ENCODE measurements around the gene TMPRSS11E.

DNA sequence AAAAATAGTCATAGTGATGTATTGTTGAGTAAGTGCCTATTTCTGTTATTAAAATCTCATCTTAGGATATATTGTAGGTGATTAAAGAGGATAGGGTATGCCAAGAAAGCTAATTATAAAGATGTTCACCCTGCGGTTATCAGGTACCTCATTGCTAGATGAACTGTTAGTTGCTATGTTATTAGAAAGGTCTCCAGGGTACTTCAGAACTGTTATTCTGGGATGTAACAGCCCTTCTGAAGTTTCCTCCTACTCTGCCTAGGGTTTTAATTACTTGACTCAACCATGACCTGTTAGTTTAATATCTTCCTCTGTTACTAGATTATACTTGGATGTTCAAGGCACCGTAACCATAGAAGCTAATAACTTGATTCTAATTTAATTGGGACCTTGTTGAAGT is 15.4 kb downstream of the TMPRSS11E start:
- TF ChIP-seq SUZ12 (IDR thresholded peaks at IDR 0.05): no peak
- no peak for TF ChIP-seq FOXM1 (IDR thresholded peaks at IDR 0.05; ENCODE audit: borderline replicate concordance)
- no peak for TF ChIP-seq L3MBTL2 (conservative IDR thresholded peaks at IDR 0.05)
- TF ChIP-seq ARNT (IDR thresholded peaks at IDR 0.05): no peak
- no peak for TF ChIP-seq LEF1 (IDR thresholded peaks at IDR 0.05; ENCODE audit: borderline replicate concordance)
